Measurements from ENCODE around the gene ZNF606. TPM values are rescaled to one million over a fixed set of nuclear protein-coding genes. Genes with fewer than 3 reads are reported as not detected.

The ZNF606 gene
- total RNA-seq, 1 donor from 2014 or later = 39.1 TPM

DNA sequence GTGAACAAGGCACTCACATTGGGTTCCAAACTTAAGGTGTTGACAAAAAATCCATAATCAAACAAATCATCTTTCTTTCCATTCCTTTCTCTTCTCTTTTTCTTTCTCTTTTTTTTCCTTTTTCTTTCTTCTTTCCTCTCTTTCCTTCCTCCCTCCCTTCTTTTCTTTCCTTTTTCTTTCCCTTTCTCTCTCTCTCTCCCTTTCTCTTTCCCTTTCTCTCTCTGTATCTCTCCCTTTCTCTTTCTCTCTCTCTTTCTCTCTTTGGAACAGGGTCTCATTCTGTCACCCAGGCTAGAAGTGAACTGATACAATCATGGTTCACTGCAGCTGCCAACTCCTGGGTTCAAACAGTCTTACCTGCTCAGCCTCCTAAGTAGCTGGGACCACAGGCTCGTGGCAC lies 40.8 kb downstream of the ZNF606 start:
- H3K9me3 Mint-ChIP-seq = peaks cover 4% of the 10 kb centered on the region

DNA sequence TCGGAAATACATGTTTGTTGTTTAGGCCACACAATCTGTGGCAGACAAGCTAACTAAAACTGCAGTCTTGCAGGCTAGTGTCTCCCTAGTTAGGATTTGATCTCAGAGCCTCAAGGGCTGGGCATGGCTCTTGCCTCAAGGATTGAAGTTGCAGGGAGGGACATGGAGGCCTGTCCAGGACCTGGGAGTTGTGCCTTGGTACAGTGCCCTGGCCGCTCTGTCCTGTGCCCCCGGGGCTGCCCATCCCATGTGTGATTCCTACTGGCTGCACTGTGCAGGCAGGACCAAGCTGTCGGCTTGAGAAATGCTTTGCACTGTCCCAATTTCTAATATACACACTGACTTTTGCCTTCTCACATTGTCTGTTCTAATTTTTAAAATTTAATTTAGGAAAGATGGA lies 47.6 kb downstream of the ZNF606 start:
- Mint-ChIP-seq H3K27ac (no peak overlapping the region), H3K36me3 (no peaks in the 10 kb centered on the region), H3K27me3 (no peaks in the 10 kb centered on the region), H3K4me3 (no peak overlapping the region), H3K4me1 (ENCODE audit: unreplicated experiment) (no peaks in the 10 kb centered on the region), H3K9me3 (no peaks in the 10 kb centered on the region)
- TF ChIP-seq, protein P1, sequence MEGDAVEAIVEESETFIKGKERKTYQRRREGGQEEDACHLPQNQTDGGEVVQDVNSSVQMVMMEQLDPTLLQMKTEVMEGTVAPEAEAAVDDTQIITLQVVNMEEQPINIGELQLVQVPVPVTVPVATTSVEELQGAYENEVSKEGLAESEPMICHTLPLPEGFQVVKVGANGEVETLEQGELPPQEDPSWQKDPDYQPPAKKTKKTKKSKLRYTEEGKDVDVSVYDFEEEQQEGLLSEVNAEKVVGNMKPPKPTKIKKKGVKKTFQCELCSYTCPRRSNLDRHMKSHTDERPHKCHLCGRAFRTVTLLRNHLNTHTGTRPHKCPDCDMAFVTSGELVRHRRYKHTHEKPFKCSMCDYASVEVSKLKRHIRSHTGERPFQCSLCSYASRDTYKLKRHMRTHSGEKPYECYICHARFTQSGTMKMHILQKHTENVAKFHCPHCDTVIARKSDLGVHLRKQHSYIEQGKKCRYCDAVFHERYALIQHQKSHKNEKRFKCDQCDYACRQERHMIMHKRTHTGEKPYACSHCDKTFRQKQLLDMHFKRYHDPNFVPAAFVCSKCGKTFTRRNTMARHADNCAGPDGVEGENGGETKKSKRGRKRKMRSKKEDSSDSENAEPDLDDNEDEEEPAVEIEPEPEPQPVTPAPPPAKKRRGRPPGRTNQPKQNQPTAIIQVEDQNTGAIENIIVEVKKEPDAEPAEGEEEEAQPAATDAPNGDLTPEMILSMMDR (conservative IDR thresholded peaks at IDR 0.05) = no peak
- no peak for DNase-seq (ENCODE audit: extremely low spot score, unreplicated experiment)

More for the DNA sequence above, 40.8 kb downstream of the ZNF606 start:
- no peak overlapping the region for H3K4me3 Mint-ChIP-seq
- no peak overlapping the region for H3K27ac Mint-ChIP-seq
- H3K4me1 Mint-ChIP-seq (ENCODE audit: unreplicated experiment) = no peaks in the 10 kb centered on the region
- TF ChIP-seq, protein P1 (conservative IDR thresholded peaks at IDR 0.05) = no peak
- peaks cover 4% of the 10 kb centered on the region for H3K36me3 Mint-ChIP-seq
- H3K27me3 Mint-ChIP-seq = no peaks in the 10 kb centered on the region
- no peak for DNase-seq (ENCODE audit: extremely low spot score, unreplicated experiment)

DNA sequence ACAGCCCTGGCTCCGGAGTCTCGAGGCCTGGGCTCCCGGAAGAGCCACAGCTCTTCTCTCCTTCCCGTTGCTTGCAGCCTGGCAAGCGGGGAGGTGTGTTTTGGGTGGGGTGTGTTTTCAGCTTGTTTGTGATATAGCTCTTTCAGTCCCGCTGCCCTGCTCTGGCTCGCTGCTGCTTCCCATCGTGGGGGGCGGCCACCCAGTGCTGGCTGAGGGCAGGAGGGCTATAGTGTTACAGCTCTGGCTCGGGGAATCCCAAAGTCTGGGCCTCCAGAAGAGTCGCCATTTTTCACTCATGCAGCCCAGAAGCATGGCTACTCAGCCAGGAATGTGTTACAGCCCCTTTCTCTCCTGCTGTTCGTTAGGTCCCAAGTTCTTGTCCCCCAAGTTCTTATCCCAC lies 52.9 kb downstream of the ZNF606 start:
- no peak overlapping the region for H3K4me3 Mint-ChIP-seq
- H3K36me3 Mint-ChIP-seq = peaks cover 18% of the 10 kb centered on the region
- no peak for DNase-seq (ENCODE audit: extremely low spot score, unreplicated experiment)
- H3K9me3 Mint-ChIP-seq = peaks cover 11% of the 10 kb centered on the region
- H3K27me3 Mint-ChIP-seq = no peaks in the 10 kb centered on the region
- H3K27ac Mint-ChIP-seq = no peak overlapping the region
- TF ChIP-seq, protein P1 (conservative IDR thresholded peaks at IDR 0.05) = no peak
- peaks cover 18% of the 10 kb centered on the region for H3K4me1 Mint-ChIP-seq (ENCODE audit: unreplicated experiment)

DNA sequence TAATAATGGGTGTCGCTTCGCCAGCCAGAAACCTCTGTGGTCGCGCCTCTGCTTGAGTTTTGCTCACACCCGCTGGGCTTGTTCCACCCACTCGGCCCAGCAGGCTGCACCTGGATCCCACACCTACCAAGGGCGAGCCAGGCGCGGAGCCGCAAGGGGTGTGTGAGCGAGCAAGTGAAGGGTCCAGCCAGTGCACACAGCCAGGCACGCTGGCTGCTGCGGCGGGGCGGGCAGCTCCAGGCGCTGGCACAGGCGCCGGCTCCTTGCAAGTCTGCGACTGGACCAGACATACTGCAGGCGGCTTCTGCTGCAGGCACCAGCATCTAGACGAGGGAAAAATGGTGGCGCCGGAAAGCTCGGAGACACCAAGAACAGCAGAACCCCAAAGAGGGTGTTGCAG lies 53.3 kb downstream of the ZNF606 start:
- peaks cover 18% of the 10 kb centered on the region for H3K4me1 Mint-ChIP-seq (ENCODE audit: unreplicated experiment)
- no peak overlapping the region for H3K4me3 Mint-ChIP-seq
- DNase-seq (ENCODE audit: extremely low spot score, unreplicated experiment) = no peak
- peaks cover 11% of the 10 kb centered on the region for H3K9me3 Mint-ChIP-seq
- H3K27me3 Mint-ChIP-seq = no peaks in the 10 kb centered on the region
- H3K27ac Mint-ChIP-seq = no peak overlapping the region
- TF ChIP-seq, protein P1 (conservative IDR thresholded peaks at IDR 0.05) = no peak
- peaks cover 21% of the 10 kb centered on the region for H3K36me3 Mint-ChIP-seq

DNA sequence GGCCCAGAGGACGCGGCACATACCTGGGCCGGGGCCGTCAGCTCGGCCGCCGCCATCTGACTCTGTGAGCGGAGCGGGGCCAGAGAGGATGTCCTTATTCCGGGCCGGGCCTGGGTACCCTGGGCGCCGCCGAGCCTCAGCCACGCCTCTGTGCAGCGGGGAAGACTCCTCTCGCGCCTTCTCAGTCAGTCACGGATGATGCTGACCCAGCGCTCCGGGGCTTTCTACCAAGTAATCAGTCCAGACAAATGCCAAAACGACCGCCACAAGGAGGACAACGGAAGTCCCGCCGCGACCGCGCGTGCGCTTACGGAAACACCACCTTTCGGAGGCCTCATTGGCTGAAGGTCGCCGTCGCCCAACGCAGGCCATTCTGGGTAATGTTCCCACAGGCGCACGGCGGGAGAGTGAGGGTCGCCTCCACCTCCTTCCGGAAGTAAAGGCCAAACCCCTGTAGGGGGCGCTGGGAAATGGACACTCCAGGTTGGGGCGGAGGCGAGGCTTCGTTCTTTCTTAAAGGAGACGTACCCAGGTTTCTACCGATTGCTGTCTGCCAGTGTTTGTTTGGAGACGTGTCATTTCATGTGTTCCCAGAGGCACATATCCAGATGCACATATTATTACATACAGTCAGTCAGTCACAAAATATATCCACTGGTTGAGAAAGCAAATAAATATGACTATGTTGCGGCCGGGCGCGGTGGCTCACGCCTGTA lies 55.0 kb downstream of the ZNF606 start, which contains the start of gene ZNF256:
Gene ZNF256 (minus strand): TSS at position 288 of the 716 bp plus-strand sequence. CDS start 232 bp downstream, at position 56.
- peak within 1 kb of the TSS; percentile 98 for H3K4me3 Mint-ChIP-seq
- H3K4me1 Mint-ChIP-seq (ENCODE audit: unreplicated experiment) = peaks cover 18% of the 10 kb centered on the region
- peaks cover 18% of the 10 kb centered on the region for H3K9me3 Mint-ChIP-seq
- DNase-seq (ENCODE audit: extremely low spot score, unreplicated experiment) = peak; percentile 97
- TF ChIP-seq, protein P1 (conservative IDR thresholded peaks at IDR 0.05) = peak; percentile 78
- peaks cover 38% of the 10 kb centered on the region for H3K36me3 Mint-ChIP-seq
- H3K27me3 Mint-ChIP-seq = no peaks in the 10 kb centered on the region
- H3K27ac Mint-ChIP-seq = peak within 1 kb of the TSS; percentile 95
